Fibroblast of lung (primary cell): ENCODE measurements around the gene ADNP.

Source experiments
- CTCF ChIP-seq, 2 donors: IDR thresholded peaks in 1 of 2; conservative IDR thresholded peaks in 1 of 2; 1 replicate in 1 of 2; 2 replicates in 1 of 2; pipeline ENCODE4 v1.5.1; 2011 to 2012; ENCODE audit warnings: low read length in 2 of 2, control low read depth in 1 of 2, inconsistent platforms in 1 of 2, low read depth in 1 of 2, mild to moderate bottlenecking in 1 of 2
- EZH2 ChIP-seq: IDR thresholded peaks from 2 replicates; pipeline ENCODE4 v1.5.1; 2012; ENCODE audit warnings: low read length, control low read depth, mild to moderate bottlenecking; ENCODE audit errors: missing control alignments

DNA sequence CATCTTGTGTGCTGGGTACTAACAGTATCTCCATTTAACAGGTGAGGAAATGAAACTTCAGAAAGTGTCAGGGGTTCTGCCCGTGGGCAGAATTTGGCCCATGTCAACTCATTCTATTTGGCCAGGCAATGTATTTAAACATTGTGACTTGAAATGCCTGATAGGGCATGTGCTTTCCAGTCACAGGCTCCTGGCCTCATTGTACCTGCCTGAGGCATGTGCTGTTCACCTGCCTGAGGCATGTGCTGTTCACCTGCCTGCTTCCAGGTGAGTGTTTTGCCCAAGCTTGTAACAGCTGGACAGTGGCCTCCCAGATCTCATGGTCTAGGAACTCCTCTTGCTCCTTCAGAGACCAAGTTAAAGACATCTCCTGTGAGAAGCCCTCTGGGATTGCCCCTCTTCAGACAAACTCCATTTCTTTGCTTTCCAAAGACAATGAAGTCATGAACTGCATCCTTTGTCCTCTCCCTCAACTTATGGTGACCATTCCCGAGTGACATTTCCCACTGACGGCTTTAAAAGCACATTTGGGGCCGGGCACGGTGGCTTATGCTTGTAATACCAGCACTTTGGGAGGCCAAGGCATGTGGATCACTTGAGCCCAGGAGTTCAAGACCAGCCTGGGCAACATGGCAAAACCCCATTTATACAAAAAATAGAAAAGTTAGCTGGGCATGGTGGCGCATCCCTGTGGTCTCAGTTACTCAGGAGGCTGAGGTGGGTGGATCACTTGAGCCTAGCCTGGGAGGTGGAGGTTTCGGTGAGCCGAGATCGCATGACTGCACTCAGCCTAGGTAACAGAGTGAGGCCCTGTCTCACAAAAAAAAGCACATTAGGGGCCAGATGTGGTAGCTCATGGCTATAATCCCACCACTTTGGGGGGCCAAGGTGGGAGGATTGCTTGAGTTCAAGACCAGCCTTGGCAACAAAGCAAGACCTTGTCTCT lies 87.6 kb downstream of the ADNP start:
- TF ChIP-seq CTCF (conservative IDR thresholded peaks at IDR 0.05 in 1 of 2, IDR thresholded peaks at IDR 0.05 in 1 of 2; ENCODE audit: low read depth in 1 of 2, low read length in 2 of 2) (no peak), EZH2 (no peak)
